Measurements from ENCODE around the gene RARG.

Gene RARG

DNA sequence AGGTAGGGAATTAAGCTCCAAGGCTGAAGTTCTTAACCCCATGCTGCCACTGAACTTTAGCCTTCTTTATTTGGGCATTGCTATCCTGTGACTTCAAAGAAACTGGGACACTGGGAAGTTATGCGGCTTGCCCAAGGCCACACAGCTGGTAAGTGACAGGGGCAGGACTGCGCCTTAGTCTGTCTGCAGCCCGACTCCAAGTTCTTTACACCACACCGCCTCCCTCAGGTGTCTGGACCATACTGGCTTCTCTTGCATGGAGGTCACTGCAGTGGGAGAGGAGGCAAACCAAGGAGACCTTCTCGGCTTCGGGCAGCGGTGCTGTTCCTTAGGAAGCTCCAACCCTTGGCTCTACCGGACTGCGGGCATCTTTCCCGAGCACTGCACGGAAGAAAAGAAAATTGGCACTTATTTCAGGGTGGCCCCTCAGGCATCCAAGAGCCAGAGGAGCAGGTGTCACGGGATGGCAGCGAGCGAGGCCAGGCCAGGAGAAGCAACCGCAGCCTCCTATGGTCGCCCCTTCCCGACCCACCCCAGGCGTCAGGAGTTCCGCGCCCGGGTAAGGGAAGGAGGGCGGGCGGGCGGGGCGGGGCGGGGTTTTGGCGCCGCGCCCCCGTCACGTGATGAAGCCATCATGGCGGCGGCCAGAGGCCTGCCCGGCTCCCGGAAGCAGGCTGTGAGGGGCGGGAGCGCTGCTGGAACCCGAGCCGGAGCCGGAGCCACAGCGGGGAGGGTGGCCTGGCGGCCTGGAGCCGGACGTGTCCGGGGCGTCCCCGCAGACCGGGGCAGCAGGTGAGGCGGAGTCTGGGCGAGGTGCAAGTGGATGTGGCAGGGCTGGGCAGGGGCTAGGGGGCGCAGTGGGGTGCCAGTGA lies 19.7 kb upstream of the RARG start:
- Histone ChIP-seq H4K8ac (ENCODE audit: low read depth, low read length) (peak overlapping the region; percentile 96), H2BK5ac (ENCODE audit: low read depth, low read length, poor library complexity) (peak overlapping the region; percentile 79), H3K4me3 (ENCODE audit: low read depth, low read length) (peak overlapping the region; percentile 88), H3K4me2 (ENCODE audit: low read length) (peak overlapping the region; percentile 93), H3K36me3 (ENCODE audit: control insufficient read depth in 1 of 2, insufficient read depth in 2 of 2, low read length in 2 of 2) (peaks cover 11 to 13% of the 10 kb centered on the region in 2 experiments), H3K27ac (ENCODE audit: low read depth, low read length) (peak overlapping the region; percentile 78), H2BK12ac (ENCODE audit: low read length) (peak overlapping the region; percentile 52), H3K79me1 (ENCODE audit: low read length) (peaks cover 7% of the 10 kb centered on the region), H4K12ac (ENCODE audit: low read depth, low read length) (peak overlapping the region; percentile 96), H3K27me3 (ENCODE audit: insufficient read depth, low read length) (no peaks in the 10 kb centered on the region), H2AK5ac (ENCODE audit: low read length) (peak overlapping the region; percentile 62), H2AFZ (ENCODE audit: insufficient read depth, low read length, poor library complexity) (peak overlapping the region; percentile 76), H3K18ac (ENCODE audit: low read length) (peak overlapping the region; percentile 83), H2BK120ac (ENCODE audit: insufficient read depth, low read length, poor library complexity) (peak overlapping the region; percentile 56), H3K4me1 (ENCODE audit: control insufficient read depth in 1 of 2, insufficient read depth in 2 of 2, low read length in 2 of 2) (peaks cover 12 to 22% of the 10 kb centered on the region in 2 experiments), H3K4ac (ENCODE audit: low read depth, low read length) (peak overlapping the region; percentile 49), H3K9ac (ENCODE audit: low read length) (peak overlapping the region; percentile 72), H3K14ac (ENCODE audit: low read length) (peak overlapping the region; percentile 94), H4K91ac (ENCODE audit: low read depth, low read length) (peak overlapping the region; percentile 90), H3K9me3 (ENCODE audit: insufficient read depth, low read depth, low read length) (no peaks in the 10 kb centered on the region), H3K23ac (ENCODE audit: low read length) (no peak overlapping the region), H3K79me2 (ENCODE audit: control insufficient read depth, insufficient read depth, low read length, poor library complexity) (peaks cover 3% of the 10 kb centered on the region)
- DNase-seq, result peak; percentile 84 to 91
- no CpG with 5 or more reads among the region's 51 CpGs for WGBS (ENCODE audit: extremely low coverage, insufficient coverage, insufficient read length)

DNA sequence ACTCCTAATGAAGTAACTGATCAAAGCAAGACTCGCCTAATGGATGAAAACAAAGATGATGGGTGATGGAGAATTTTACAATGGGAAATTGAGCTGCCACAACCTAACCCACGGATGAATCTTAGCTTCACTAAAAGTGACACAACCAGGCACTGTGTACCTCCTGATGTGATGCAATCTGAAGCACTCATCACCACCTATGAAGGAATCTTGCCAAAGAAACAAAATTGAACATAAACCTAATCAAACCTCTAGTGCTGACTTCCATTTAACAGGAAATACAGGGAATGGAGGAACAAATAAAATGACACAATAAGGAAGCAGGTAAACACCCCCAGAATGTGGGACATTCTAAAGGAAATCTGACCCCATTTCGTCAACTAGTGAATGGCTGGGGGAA lies 13.3 kb upstream of the RARG start:
- no peak overlapping the region for H2BK12ac ChIP-seq (ENCODE audit: low read length)
- H4K91ac ChIP-seq (ENCODE audit: low read depth, low read length), result no peak overlapping the region
- no peak overlapping the region for H3K14ac ChIP-seq (ENCODE audit: low read length)
- H3K79me1 ChIP-seq (ENCODE audit: low read length), result peaks cover 2% of the 10 kb centered on the region
- H3K4me2 ChIP-seq (ENCODE audit: low read length), result no peak overlapping the region
- H2AFZ ChIP-seq (ENCODE audit: insufficient read depth, low read length, poor library complexity), result no peak overlapping the region
- H3K9ac ChIP-seq (ENCODE audit: low read length), result no peak overlapping the region
- no peaks in the 10 kb centered on the region for H3K27me3 ChIP-seq (ENCODE audit: insufficient read depth, low read length)
- no peak overlapping the region for H2BK120ac ChIP-seq (ENCODE audit: insufficient read depth, low read length, poor library complexity)
- no peak overlapping the region for H3K18ac ChIP-seq (ENCODE audit: low read length)
- no peak overlapping the region for H3K23ac ChIP-seq (ENCODE audit: low read length)
- H3K4ac ChIP-seq (ENCODE audit: low read depth, low read length), result no peak overlapping the region
- H2AK5ac ChIP-seq (ENCODE audit: low read length), result no peak overlapping the region
- H2BK5ac ChIP-seq (ENCODE audit: low read depth, low read length, poor library complexity), result no peak overlapping the region
- no peak overlapping the region for H4K8ac ChIP-seq (ENCODE audit: low read depth, low read length)
- no peak overlapping the region for H3K27ac ChIP-seq (ENCODE audit: low read depth, low read length)
- H3K9me3 ChIP-seq (ENCODE audit: insufficient read depth, low read depth, low read length), result no peaks in the 10 kb centered on the region
- DNase-seq, result no peak
- peaks cover 4 to 8% of the 10 kb centered on the region in 2 experiments for H3K4me1 ChIP-seq (ENCODE audit: control insufficient read depth in 1 of 2, insufficient read depth in 2 of 2, low read length in 2 of 2)
- WGBS (ENCODE audit: extremely low coverage, insufficient coverage, insufficient read length), result no CpG with 5 or more reads among the region's 3 CpGs
- no peak overlapping the region for H3K4me3 ChIP-seq (ENCODE audit: low read depth, low read length)
- H3K36me3 ChIP-seq (ENCODE audit: control insufficient read depth in 1 of 2, insufficient read depth in 2 of 2, low read length in 2 of 2), result no peaks in the 10 kb centered on the region
- no peak overlapping the region for H4K12ac ChIP-seq (ENCODE audit: low read depth, low read length)
- H3K79me2 ChIP-seq (ENCODE audit: control insufficient read depth, insufficient read depth, low read length, poor library complexity), result no peaks in the 10 kb centered on the region

DNA sequence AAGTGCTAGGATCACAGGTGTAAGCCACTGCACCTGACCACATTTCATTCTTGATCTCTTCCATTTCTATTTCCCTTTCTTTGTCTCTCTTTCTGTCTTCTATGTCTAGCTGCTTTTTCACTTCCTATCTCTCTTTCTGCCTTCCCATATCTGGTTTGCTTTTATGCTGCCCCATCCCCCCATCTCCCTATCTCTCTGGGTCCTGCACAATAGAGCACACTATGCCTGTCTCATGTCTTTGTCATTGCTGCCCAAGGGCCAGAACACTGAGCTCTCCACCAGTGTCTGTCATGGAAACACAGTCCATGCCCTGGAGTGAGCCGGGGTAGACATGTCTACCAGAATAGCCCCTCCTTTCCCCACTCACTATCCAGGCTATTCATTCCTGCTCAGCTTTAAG lies 12.3 kb upstream of the RARG start:
- Histone ChIP-seq H3K18ac (ENCODE audit: low read length) (no peak overlapping the region), H4K12ac (ENCODE audit: low read depth, low read length) (no peak overlapping the region), H3K4ac (ENCODE audit: low read depth, low read length) (no peak overlapping the region), H3K14ac (ENCODE audit: low read length) (no peak overlapping the region), H2AK5ac (ENCODE audit: low read length) (no peak overlapping the region), H2BK12ac (ENCODE audit: low read length) (no peak overlapping the region), H2BK5ac (ENCODE audit: low read depth, low read length, poor library complexity) (peak overlapping the region; percentile 77), H4K8ac (ENCODE audit: low read depth, low read length) (no peak overlapping the region), H4K91ac (ENCODE audit: low read depth, low read length) (no peak overlapping the region), H3K4me3 (ENCODE audit: low read depth, low read length) (no peak overlapping the region), H2AFZ (ENCODE audit: insufficient read depth, low read length, poor library complexity) (no peak overlapping the region), H3K79me2 (ENCODE audit: control insufficient read depth, insufficient read depth, low read length, poor library complexity) (no peaks in the 10 kb centered on the region), H3K9me3 (ENCODE audit: insufficient read depth, low read depth, low read length) (no peaks in the 10 kb centered on the region), H2BK120ac (ENCODE audit: insufficient read depth, low read length, poor library complexity) (no peak overlapping the region), H3K27ac (ENCODE audit: low read depth, low read length) (peak overlapping the region; percentile 67), H3K79me1 (ENCODE audit: low read length) (peaks cover 2% of the 10 kb centered on the region), H3K36me3 (ENCODE audit: control insufficient read depth in 1 of 2, insufficient read depth in 2 of 2, low read length in 2 of 2) (no peaks in the 10 kb centered on the region), H3K23ac (ENCODE audit: low read length) (no peak overlapping the region), H3K27me3 (ENCODE audit: insufficient read depth, low read length) (no peaks in the 10 kb centered on the region), H3K4me1 (ENCODE audit: control insufficient read depth in 1 of 2, insufficient read depth in 2 of 2, low read length in 2 of 2) (peaks cover 4 to 8% of the 10 kb centered on the region in 2 experiments), H3K4me2 (ENCODE audit: low read length) (peak overlapping the region; percentile 4), H3K9ac (ENCODE audit: low read length) (no peak overlapping the region)
- no peak for DNase-seq
- no CpG with 5 or more reads among the region's 1 CpG for WGBS (ENCODE audit: extremely low coverage, insufficient coverage, insufficient read length)

DNA sequence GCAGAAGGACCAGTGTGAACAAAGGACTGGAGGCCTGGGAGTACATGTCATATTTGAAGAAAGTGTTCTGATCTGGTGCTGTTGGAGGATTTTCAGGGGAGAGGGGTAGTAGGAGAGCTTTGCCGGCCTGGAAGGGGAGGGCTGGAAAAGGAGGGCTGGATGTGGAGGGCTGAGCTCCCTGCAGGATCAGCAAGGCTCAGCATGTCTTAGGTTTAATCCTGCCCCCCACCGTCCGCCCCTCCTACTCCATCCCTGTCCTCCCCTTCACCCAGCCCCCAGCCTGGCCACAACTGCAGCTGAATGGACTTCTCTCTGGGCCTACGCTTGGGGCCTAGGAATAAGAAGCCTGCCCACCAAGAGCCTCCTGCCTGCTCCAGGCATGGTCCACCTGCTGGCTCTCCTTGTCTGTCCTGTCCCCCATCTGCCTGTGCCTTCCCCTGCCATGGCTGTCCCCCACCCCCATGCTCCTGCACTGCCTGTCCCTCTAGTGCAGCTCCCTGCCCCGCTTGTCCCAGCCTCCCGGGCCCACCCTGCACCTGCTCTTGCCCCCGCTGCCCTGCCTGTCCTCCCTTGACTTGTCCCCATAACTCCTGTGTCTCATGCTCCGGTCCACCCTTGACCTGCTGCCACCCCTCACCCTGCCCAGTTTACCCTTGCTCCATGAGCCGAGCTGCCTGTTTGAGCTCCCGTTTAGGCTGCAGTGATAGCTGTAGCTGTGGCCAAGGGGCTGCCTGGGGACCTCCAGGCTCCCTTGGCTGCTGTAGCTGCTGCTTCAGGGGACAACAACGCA lies 9.8 kb upstream of the RARG start:
- H3K4me1 ChIP-seq (ENCODE audit: control insufficient read depth in 1 of 2, insufficient read depth in 2 of 2, low read length in 2 of 2), result peaks cover 4 to 8% of the 10 kb centered on the region in 2 experiments
- H3K79me1 ChIP-seq (ENCODE audit: low read length), result peaks cover 2% of the 10 kb centered on the region
- H3K36me3 ChIP-seq (ENCODE audit: control insufficient read depth in 1 of 2, insufficient read depth in 2 of 2, low read length in 2 of 2), result no peaks in the 10 kb centered on the region
- no peak overlapping the region for H3K23ac ChIP-seq (ENCODE audit: low read length)
- H4K12ac ChIP-seq (ENCODE audit: low read depth, low read length), result no peak overlapping the region
- no peak overlapping the region for H2BK12ac ChIP-seq (ENCODE audit: low read length)
- no peaks in the 10 kb centered on the region for H3K27me3 ChIP-seq (ENCODE audit: insufficient read depth, low read length)
- H2BK120ac ChIP-seq (ENCODE audit: insufficient read depth, low read length, poor library complexity), result no peak overlapping the region
- no peak overlapping the region for H3K18ac ChIP-seq (ENCODE audit: low read length)
- H4K8ac ChIP-seq (ENCODE audit: low read depth, low read length), result no peak overlapping the region
- H2BK5ac ChIP-seq (ENCODE audit: low read depth, low read length, poor library complexity), result no peak overlapping the region
- H3K4ac ChIP-seq (ENCODE audit: low read depth, low read length), result no peak overlapping the region
- H3K9ac ChIP-seq (ENCODE audit: low read length), result no peak overlapping the region
- no peak overlapping the region for H3K4me2 ChIP-seq (ENCODE audit: low read length)
- no peak overlapping the region for H3K14ac ChIP-seq (ENCODE audit: low read length)
- no peak overlapping the region for H2AFZ ChIP-seq (ENCODE audit: insufficient read depth, low read length, poor library complexity)
- no peak overlapping the region for H2AK5ac ChIP-seq (ENCODE audit: low read length)
- no peak overlapping the region for H3K4me3 ChIP-seq (ENCODE audit: low read depth, low read length)
- H4K91ac ChIP-seq (ENCODE audit: low read depth, low read length), result peak overlapping the region; percentile 29
- WGBS (ENCODE audit: extremely low coverage, insufficient coverage, insufficient read length), result no CpG with 5 or more reads among the region's 11 CpGs
- no peaks in the 10 kb centered on the region for H3K79me2 ChIP-seq (ENCODE audit: control insufficient read depth, insufficient read depth, low read length, poor library complexity)
- H3K27ac ChIP-seq (ENCODE audit: low read depth, low read length), result no peak overlapping the region
- no peaks in the 10 kb centered on the region for H3K9me3 ChIP-seq (ENCODE audit: insufficient read depth, low read depth, low read length)
- DNase-seq, result no peak

Measured in trophoblast cell (in vitro differentiated cells and primary cell).